Endothelial cell (in vitro differentiated cells): ENCODE results near the gene RRBP1. TPM values are rescaled to one million over a fixed set of nuclear protein-coding genes. Genes with fewer than 3 reads are reported as not detected.

Experiments
- DNase-seq: peaks from one replicate; pipeline ENCODE4 v3.0.0; 2021; ENCODE audit warnings: low spot score
- H3K27ac Mint-ChIP-seq: one replicate; pipeline ENCODE4 v1.8.0; 2021; ENCODE audit warnings: mixed read lengths, inconsistent platforms; ENCODE audit not compliant: unreplicated experiment
- H3K27me3 Mint-ChIP-seq: one replicate; pipeline ENCODE4 v1.8.0; 2021; ENCODE audit warnings: mild to moderate bottlenecking, moderate library complexity, mixed read lengths, inconsistent platforms; ENCODE audit not compliant: unreplicated experiment
- H3K36me3 Mint-ChIP-seq: one replicate; pipeline ENCODE4 v1.8.0; 2021; ENCODE audit warnings: mild to moderate bottlenecking, low read depth, mixed read lengths, inconsistent platforms; ENCODE audit not compliant: unreplicated experiment
- H3K4me1 Mint-ChIP-seq: one replicate; pipeline ENCODE4 v1.8.0; 2021; ENCODE audit warnings: mild to moderate bottlenecking, mixed read lengths, inconsistent platforms; ENCODE audit not compliant: unreplicated experiment
- H3K4me3 Mint-ChIP-seq: one replicate; pipeline ENCODE4 v1.8.0; 2021; ENCODE audit warnings: mild to moderate bottlenecking, mixed read lengths, inconsistent platforms; ENCODE audit not compliant: unreplicated experiment
- H3K9me3 Mint-ChIP-seq: one replicate; pipeline ENCODE4 v1.8.0; 2021; ENCODE audit warnings: mixed read lengths, inconsistent platforms; ENCODE audit not compliant: unreplicated experiment
- total RNA-seq: library from RNA; stranded (reverse); fragmentation: NEBNext Ultra II Directional; extraction: Animal tissue kit (Norgen Biotek cat#: 25700); gene quantifications from one replicate; pipeline ENCODE4 v1.2.1, GENCODE V29; 2021; ENCODE audit not compliant: unreplicated experiment
- TF ChIP-seq, protein P1 (sequence below): fragments of 200-600 bp; sonication (generic); IDR thresholded peaks from one replicate; pipeline ENCODE4 v1.5.0; 2021; ENCODE audit warnings: antibody characterized with exemption; ENCODE audit not compliant: unreplicated experiment

The RRBP1 gene
- total RNA-seq, 1 donor from 2014 or later = 179 TPM

- H3K27ac Mint-ChIP-seq = no peak overlapping the region
- no peaks in the 10 kb centered on the region for H3K9me3 Mint-ChIP-seq
- TF ChIP-seq, protein P1, sequence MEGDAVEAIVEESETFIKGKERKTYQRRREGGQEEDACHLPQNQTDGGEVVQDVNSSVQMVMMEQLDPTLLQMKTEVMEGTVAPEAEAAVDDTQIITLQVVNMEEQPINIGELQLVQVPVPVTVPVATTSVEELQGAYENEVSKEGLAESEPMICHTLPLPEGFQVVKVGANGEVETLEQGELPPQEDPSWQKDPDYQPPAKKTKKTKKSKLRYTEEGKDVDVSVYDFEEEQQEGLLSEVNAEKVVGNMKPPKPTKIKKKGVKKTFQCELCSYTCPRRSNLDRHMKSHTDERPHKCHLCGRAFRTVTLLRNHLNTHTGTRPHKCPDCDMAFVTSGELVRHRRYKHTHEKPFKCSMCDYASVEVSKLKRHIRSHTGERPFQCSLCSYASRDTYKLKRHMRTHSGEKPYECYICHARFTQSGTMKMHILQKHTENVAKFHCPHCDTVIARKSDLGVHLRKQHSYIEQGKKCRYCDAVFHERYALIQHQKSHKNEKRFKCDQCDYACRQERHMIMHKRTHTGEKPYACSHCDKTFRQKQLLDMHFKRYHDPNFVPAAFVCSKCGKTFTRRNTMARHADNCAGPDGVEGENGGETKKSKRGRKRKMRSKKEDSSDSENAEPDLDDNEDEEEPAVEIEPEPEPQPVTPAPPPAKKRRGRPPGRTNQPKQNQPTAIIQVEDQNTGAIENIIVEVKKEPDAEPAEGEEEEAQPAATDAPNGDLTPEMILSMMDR = no peak
- peaks cover 14% of the 10 kb centered on the region for H3K4me1 Mint-ChIP-seq
- H3K4me3 Mint-ChIP-seq = no peak overlapping the region
- no peaks in the 10 kb centered on the region for H3K27me3 Mint-ChIP-seq
- H3K36me3 Mint-ChIP-seq = no peaks in the 10 kb centered on the region
- no peak for DNase-seq
Observed at GRCh38 chr20:17590245-17590644, 91.8 kb downstream of the RRBP1 start.

DNA sequence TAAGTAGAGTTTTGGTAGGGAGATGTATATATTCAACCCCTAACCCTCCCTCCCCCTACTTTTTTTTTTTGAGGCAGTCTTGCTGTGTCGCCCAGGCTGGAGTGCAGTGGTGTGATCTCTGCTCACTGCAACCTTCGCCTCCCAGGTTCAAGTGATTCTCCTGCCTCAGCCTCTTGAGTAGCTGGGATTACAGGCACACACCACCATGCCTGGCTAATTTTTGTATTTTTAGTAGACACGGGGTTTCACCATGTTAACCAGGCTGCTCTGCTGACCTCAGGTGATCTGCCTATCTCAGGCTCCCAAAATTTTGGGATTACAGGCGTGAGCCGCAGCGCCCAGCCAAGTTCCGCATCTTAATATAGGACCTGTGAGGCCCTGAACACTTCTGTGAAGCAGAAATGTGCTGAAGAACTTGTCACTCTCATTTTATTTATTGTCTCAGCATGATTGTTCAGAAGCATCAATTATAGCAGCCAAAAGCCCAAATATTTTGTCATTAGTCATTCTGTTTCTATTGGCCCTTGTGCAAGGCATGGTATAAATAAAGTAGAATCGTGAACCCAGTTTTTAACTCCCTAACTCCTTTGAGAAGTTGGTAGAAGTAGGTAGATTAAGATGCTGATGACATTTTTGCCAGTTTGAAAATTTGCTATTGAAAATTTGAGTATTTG, 92.7 kb downstream of the RRBP1 start:
- no peak for DNase-seq
- TF ChIP-seq, protein P1 = no peak
- no peak overlapping the region for H3K4me3 Mint-ChIP-seq
- H3K27ac Mint-ChIP-seq = no peak overlapping the region
- H3K27me3 Mint-ChIP-seq = no peaks in the 10 kb centered on the region
- peaks cover 6% of the 10 kb centered on the region for H3K4me1 Mint-ChIP-seq
- H3K36me3 Mint-ChIP-seq = no peaks in the 10 kb centered on the region
- no peaks in the 10 kb centered on the region for H3K9me3 Mint-ChIP-seq

- Mint-ChIP-seq H3K27ac (no peak overlapping the region), H3K36me3 (no peaks in the 10 kb centered on the region), H3K9me3 (no peaks in the 10 kb centered on the region), H3K27me3 (no peaks in the 10 kb centered on the region), H3K4me1 (peaks cover 2% of the 10 kb centered on the region), H3K4me3 (no peak overlapping the region)
- TF ChIP-seq, protein P1 = no peak
- DNase-seq = no peak
Observed at GRCh38 chr20:17587824-17588223, 94.2 kb downstream of the RRBP1 start.

GRCh38 chr20:17587148-17587547, 94.9 kb downstream of the RRBP1 start:
- no peaks in the 10 kb centered on the region for H3K36me3 Mint-ChIP-seq
- TF ChIP-seq, protein P1 = no peak
- no peaks in the 10 kb centered on the region for H3K9me3 Mint-ChIP-seq
- H3K27ac Mint-ChIP-seq = no peak overlapping the region
- H3K4me3 Mint-ChIP-seq = no peak overlapping the region
- H3K27me3 Mint-ChIP-seq = no peaks in the 10 kb centered on the region
- peaks cover 2% of the 10 kb centered on the region for H3K4me1 Mint-ChIP-seq
- DNase-seq = no peak

DNA sequence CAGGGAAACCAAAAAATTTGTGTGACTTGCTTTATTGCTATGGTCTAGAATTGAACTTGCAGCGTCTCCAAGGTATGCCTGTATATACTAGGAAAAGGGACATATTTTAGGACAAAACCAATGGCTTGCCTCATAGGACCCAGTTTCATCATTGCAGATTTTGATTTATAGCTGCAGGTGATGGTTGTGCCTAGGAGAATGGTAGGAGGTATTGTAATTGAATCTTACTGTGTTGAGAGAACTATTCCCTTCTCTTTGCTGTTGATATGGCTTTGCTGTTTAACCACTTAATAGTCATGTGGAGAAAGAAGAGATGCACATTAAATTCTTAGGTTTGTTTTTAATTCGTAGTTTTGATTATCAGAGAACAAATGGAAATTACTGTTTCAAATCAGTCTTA, 95.8 kb downstream of the RRBP1 start:
- Mint-ChIP-seq H3K36me3 (no peaks in the 10 kb centered on the region), H3K4me1 (peaks cover 2% of the 10 kb centered on the region), H3K27ac (no peak overlapping the region), H3K9me3 (no peaks in the 10 kb centered on the region), H3K4me3 (no peak overlapping the region), H3K27me3 (no peaks in the 10 kb centered on the region)
- TF ChIP-seq, protein P1 = no peak
- DNase-seq = no peak
